Measurements from ENCODE around the gene DDX4. TPM values are rescaled to one million over a fixed set of nuclear protein-coding genes. Genes with fewer than 3 reads are reported as not detected.
A peak's percentile ranks its signal among the peaks of the same experiment; 100 is the strongest.
"Not testable (repeated sequence)": the region's sequence is repeated elsewhere in the genome, so short reads cannot be mapped to it uniquely, and the experiment has no call there.

Gene DDX4
- total RNA-seq, 2 donors from 2014 or later: 1.0 to 1.1 TPM

DNA sequence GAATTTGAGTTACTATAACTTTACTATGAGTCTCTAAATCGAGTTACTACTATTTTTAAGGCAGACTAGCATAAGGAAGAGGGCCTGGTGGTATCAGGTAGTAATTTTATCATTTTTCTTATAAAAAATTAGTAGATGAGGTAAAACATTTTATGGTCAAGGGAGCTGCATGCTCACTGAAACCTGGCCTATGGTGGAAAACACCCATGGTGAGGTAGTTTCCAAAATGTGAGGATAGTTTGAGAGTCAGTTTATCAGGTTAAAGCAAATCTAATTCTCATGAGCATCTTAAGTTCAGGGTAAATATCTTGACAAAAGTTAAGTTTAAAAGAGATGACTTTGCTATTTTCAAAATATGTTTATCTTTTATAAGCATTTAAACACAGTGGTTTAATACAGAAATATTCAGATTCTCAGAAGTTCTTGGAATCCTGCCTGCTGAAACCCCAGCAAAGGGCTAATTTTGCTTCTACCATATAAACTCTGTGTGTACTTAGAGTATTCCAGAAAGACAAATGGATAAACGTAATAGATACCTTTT, 10.0 kb downstream of the DDX4 start:
- no peak for ATAC-seq (replicated peaks in 1 of 2)
- peak overlapping the region; percentile 20 for H3K27ac Mint-ChIP-seq
- no peak overlapping the region for H3K4me3 Mint-ChIP-seq

DNA sequence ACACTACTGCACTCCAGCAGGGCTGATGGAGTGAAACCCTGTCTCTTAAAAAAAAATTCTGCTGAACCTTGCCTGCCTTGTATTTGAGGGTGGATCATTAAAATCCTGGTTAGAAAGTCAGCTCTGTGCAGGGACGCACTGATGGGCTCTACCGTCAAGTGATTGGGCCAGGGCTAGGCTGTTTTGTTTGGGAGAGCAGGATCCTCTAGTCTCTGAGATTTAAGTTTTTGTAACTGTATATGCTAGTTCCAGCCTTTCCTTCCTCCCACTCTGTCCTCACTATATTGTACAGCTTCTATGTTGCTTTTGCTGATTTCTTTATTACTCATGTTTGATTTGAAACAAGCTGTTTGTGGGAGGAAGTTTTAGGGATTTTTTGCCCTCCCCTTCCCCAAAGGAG, 11.5 kb downstream of the DDX4 start:
- ATAC-seq (replicated peaks in 1 of 2) (no peak), DNase-seq (no peak)
- Mint-ChIP-seq H3K4me3 (no peak overlapping the region), H3K27ac (no peak overlapping the region), H3K4me1 (ENCODE audit: low read depth) (peaks cover 5% of the 10 kb centered on the region), H3K9me3 (no peaks in the 10 kb centered on the region), H3K27me3 (ENCODE audit: low read depth) (peaks cover 6% of the 10 kb centered on the region), H3K36me3 (ENCODE audit: insufficient read depth in 2 of 2) (no peaks in the 10 kb centered on the region)

More for the DNA sequence above, 10.0 kb downstream of the DDX4 start:
- Mint-ChIP-seq H3K36me3 (ENCODE audit: insufficient read depth in 2 of 2) (no peaks in the 10 kb centered on the region), H3K4me1 (ENCODE audit: low read depth) (peaks cover 5% of the 10 kb centered on the region), H3K9me3 (no peaks in the 10 kb centered on the region), H3K27me3 (ENCODE audit: low read depth) (peaks cover 6% of the 10 kb centered on the region)
- DNase-seq: no peak

DNA sequence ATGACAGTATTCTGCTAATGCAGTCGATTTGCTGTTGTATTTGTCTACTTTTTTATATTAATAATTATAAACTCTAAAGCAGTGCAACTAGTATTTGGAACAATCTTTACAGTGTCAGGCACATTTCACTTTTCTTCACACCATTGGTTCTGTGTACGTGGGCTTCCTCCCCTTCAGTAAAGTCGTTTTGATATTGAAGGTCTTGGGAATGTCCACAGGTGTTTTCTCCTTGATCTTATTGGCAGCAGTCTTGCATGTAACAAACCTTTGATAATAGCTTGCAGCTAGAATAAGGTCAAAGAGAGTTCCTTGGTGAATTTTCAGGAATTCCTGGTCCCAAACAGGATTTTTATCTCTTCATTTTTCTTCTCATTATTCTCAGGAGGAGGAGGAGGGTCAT, 12.2 kb downstream of the DDX4 start:
- no peaks in the 10 kb centered on the region for H3K9me3 Mint-ChIP-seq
- DNase-seq: no peak
- peaks cover 5% of the 10 kb centered on the region for H3K4me1 Mint-ChIP-seq (ENCODE audit: low read depth)

DNA sequence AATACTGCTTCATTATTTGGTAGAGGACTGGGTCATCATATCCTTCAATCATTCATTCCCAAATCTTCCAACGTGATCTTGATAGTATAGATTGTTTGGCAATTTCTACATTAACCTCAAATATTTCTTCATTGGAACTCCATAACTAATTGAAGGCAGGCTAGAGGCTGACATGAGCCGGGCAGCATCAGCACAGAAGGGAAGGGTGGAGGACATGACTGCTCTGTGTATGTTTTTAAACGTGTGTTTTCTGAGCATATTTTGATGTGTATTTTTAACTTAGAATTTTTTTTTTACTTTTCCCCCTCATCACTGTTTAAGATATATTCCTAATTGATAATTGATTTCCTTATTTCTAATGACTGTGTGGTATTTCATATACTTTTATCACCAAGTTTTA, 12.6 kb downstream of the DDX4 start:
- H3K9me3 Mint-ChIP-seq: no peaks in the 10 kb centered on the region
- ATAC-seq (replicated peaks in 1 of 2): no peak
- H3K27me3 Mint-ChIP-seq (ENCODE audit: low read depth): peaks cover 13% of the 10 kb centered on the region
- H3K36me3 Mint-ChIP-seq (ENCODE audit: insufficient read depth in 2 of 2): no peaks in the 10 kb centered on the region
- peaks cover 5% of the 10 kb centered on the region for H3K4me1 Mint-ChIP-seq (ENCODE audit: low read depth)
- no peak for DNase-seq
- H3K4me3 Mint-ChIP-seq: no peak overlapping the region
- no peak overlapping the region for H3K27ac Mint-ChIP-seq

More for the DNA sequence above, 12.2 kb downstream of the DDX4 start:
- Mint-ChIP-seq H3K4me3 (no peak overlapping the region), H3K27me3 (ENCODE audit: low read depth) (peaks cover 9% of the 10 kb centered on the region), H3K27ac (no peak overlapping the region), H3K36me3 (ENCODE audit: insufficient read depth in 2 of 2) (no peaks in the 10 kb centered on the region)
- ATAC-seq (replicated peaks in 1 of 2): no peak

DNA sequence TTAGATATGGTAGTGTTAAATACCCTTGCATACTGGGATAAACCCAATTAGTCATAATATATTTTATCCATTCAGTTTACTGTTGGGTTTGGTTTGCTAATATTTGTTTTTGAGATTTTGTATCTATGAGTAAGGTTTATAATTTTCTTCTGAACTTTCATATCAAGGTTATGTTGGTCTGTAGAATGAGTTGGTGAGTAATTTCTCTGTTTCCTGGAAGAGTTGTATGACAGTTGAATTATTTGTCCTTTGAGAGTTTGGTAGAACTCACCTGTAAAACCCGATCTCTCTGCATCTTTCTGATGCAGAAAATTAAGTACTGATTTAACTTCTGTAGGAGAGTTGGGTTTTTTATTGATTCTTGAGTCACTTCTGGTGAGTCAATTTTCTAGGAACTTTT, 20.4 kb downstream of the DDX4 start:
- peaks cover 29% of the 10 kb centered on the region for H3K4me1 Mint-ChIP-seq (ENCODE audit: low read depth)
- H3K9me3 Mint-ChIP-seq: peaks cover 0 to 3% of the 10 kb centered on the region in 2 donors
- H3K27me3 Mint-ChIP-seq (ENCODE audit: low read depth): peaks cover 41% of the 10 kb centered on the region
- peak overlapping the region; percentile 83 for H3K27ac Mint-ChIP-seq
- ATAC-seq (replicated peaks in 1 of 2): peak; percentile 90 to 92
- peak overlapping the region; percentile 70 to 71 for H3K4me3 Mint-ChIP-seq
- no peak for DNase-seq
- peaks cover 0 to 2% of the 10 kb centered on the region in 2 donors for H3K36me3 Mint-ChIP-seq (ENCODE audit: insufficient read depth in 2 of 2)

DNA sequence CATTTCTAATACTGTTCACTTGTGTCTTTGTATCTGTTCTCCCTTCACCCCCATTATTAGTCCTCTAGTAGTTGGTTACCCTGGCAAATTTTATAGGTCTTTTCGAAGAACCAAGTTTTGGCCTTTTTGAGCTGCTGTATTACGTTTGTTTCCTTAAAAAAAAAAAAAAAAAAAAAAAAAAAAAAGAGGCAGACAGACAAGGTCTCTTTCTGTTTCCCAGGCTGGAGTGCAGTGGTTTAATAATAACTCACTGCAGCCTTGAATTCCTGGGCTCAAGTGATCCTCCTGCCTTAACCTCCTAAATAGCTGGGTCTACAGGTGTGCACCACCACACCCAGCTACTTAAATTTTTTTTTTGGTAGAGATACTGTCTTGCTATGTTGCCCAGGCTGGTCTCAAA, 20.9 kb downstream of the DDX4 start:
- Mint-ChIP-seq H3K27ac (peak overlapping the region; percentile 83), H3K9me3 (peaks cover 0 to 3% of the 10 kb centered on the region in 2 donors), H3K27me3 (ENCODE audit: low read depth) (peaks cover 44% of the 10 kb centered on the region), H3K4me3 (peak overlapping the region; percentile 70 to 71), H3K36me3 (ENCODE audit: insufficient read depth in 2 of 2) (peaks cover 0 to 2% of the 10 kb centered on the region in 2 donors), H3K4me1 (ENCODE audit: low read depth) (peaks cover 34% of the 10 kb centered on the region)
- DNase-seq (no peak), ATAC-seq (replicated peaks in 1 of 2) (no peak)

DNA sequence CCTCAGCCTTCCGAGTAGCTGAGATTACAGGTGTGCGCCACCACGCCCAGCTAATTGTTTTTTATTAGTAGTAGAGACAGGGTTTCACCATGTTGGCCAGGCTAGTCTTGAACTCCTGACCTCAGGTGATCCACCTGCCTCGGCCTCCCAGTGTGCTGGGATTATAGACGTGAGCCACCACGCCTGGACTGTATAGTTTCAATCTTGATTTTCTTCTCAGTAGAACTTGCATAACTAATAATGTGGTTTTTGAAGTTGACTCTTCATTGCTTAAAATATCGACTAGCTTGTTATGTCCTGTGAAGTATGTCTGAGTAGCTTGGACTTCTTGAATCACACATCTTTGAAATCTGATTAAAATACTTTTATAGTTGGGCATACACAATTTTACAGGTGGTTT, 23.9 kb downstream of the DDX4 start:
- H3K27me3 Mint-ChIP-seq (ENCODE audit: low read depth): peaks cover 31% of the 10 kb centered on the region
- H3K9me3 Mint-ChIP-seq; H3K4me3 Mint-ChIP-seq; ATAC-seq (replicated peaks in 1 of 2); H3K27ac Mint-ChIP-seq; H3K36me3 Mint-ChIP-seq (ENCODE audit: insufficient read depth in 2 of 2); DNase-seq: not testable (repeated sequence)
- peaks cover 42% of the 10 kb centered on the region for H3K4me1 Mint-ChIP-seq (ENCODE audit: low read depth)

DNA sequence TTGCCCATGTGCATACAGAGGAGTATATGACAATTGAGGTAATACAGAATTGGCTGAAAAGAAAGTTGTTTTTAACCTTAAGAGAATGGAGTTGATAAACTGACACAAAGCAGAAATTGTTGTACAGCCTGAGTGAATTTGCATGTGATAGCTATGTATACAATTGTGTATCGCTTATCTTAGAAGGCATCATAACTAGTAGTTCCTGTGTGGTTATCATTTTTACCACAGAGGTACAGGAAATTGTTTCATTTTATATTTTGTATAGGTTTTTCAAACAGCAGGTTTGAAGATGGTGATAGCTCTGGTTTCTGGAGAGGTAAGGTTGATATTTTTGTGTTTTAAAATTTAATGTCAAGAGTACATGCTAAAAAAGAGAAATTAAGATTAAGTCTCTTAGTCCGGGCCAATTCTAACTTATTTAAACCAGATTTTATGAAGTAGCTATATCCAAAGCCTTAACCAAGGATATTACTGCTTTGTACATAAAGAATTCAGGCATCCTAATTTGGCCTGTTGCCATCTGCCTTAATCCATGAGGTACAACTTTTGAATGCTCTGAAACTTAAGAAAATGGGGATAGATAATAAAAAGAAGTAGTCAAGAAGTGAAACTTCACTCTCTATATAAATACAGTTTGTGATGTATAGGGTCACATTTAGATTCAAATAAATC, 26.0 kb downstream of the DDX4 start:
- Mint-ChIP-seq H3K4me3 (peak overlapping the region; percentile 47 to 73), H3K9me3 (peaks cover 0 to 2% of the 10 kb centered on the region in 2 donors), H3K27me3 (ENCODE audit: low read depth) (peaks cover 30% of the 10 kb centered on the region), H3K4me1 (ENCODE audit: low read depth) (peaks cover 27% of the 10 kb centered on the region), H3K27ac (peak overlapping the region; percentile 16), H3K36me3 (ENCODE audit: insufficient read depth in 2 of 2) (no peaks in the 10 kb centered on the region)
- no peak for DNase-seq
- peak; percentile 91 to 92 for ATAC-seq (replicated peaks in 1 of 2)

DNA sequence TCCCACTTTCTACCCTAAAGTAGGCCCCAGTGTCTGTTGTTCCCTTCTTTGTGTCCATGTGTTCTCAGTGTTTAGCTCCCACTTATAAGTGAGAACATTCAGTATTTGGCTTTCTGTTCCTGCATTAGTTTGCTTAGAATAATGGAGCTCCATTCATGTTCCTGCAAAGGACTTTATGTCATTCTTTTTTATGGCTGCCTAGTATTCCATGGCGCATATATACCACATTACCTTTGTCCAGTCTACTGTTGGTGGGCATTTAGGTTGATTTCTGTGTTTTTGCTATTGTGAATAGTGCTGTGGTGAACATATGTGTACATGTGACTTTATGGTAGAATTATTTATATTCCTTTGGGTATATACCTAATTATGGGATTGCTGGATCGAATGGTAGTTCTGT, 30.4 kb downstream of the DDX4 start:
- Mint-ChIP-seq H3K9me3 (peaks cover 2% of the 10 kb centered on the region in 2 donors), H3K4me3 (no peak overlapping the region), H3K4me1 (ENCODE audit: low read depth) (peaks cover 39% of the 10 kb centered on the region), H3K27ac (no peak overlapping the region), H3K27me3 (ENCODE audit: low read depth) (peaks cover 13% of the 10 kb centered on the region), H3K36me3 (ENCODE audit: insufficient read depth in 2 of 2) (peaks cover 2 to 4% of the 10 kb centered on the region in 2 donors)
- DNase-seq (no peak), ATAC-seq (replicated peaks in 1 of 2) (no peak)

DNA sequence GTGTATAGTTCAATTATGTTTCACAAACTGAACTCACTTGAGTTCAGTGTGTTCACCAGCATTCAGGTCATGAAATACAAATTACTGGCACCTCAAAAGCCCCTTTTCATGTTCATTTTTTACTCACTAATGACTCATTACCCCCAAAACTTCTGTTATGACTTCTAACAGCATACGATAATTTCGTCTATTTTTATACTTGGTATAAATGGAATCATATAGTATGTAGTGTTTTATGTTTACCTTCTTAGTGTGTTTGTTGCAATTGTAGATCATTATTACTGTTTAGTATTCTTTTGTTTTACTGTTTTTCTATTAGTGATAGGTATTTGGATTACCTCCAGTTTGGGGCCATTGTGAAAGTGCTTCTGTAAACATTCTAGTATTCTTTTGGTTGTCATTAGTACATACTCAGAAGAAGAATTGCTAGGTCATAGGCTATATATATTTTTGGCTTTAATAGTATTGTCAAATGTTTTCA, 33.4 kb downstream of the DDX4 start:
- peaks cover 18% of the 10 kb centered on the region for H3K27me3 Mint-ChIP-seq (ENCODE audit: low read depth)
- peak overlapping the region; percentile 82 for H3K27ac Mint-ChIP-seq
- peak overlapping the region in 1 of 2 donors; percentile 79 for H3K4me3 Mint-ChIP-seq
- peaks cover 2% of the 10 kb centered on the region in 2 donors for H3K9me3 Mint-ChIP-seq
- peaks cover 27% of the 10 kb centered on the region for H3K4me1 Mint-ChIP-seq (ENCODE audit: low read depth)
- DNase-seq (peak in 1 of 2 donors; percentile 1), ATAC-seq (replicated peaks in 1 of 2) (peak; percentile 94 to 97)
- peaks cover 2 to 4% of the 10 kb centered on the region in 2 donors for H3K36me3 Mint-ChIP-seq (ENCODE audit: insufficient read depth in 2 of 2)

DNA sequence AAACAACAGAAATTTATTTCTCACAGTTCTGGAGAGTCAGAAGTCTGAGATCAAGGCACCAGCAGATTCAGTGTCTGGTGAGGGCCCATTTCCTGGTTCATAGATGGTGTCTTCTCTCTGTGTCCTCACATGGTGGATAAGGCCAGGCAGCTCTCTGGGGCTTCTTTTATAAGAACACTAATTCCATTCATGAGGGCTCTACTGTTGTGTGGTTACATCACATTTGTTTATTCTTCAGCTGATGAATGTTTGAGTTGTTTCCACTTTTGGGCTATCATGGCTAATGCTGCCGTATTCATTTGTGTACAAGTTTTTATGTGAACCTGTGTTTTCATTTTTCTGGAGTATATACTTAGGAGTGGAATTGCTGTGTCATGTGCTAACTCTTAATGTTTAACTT, 35.2 kb downstream of the DDX4 start:
- Mint-ChIP-seq H3K4me3 (no peak overlapping the region), H3K4me1 (ENCODE audit: low read depth) (peaks cover 27% of the 10 kb centered on the region), H3K36me3 (ENCODE audit: insufficient read depth in 2 of 2) (peaks cover 2 to 4% of the 10 kb centered on the region in 2 donors), H3K9me3 (peaks cover 2% of the 10 kb centered on the region in 2 donors), H3K27ac (no peak overlapping the region), H3K27me3 (ENCODE audit: low read depth) (peaks cover 33% of the 10 kb centered on the region)
- DNase-seq (no peak), ATAC-seq (replicated peaks in 1 of 2) (no peak)

DNA sequence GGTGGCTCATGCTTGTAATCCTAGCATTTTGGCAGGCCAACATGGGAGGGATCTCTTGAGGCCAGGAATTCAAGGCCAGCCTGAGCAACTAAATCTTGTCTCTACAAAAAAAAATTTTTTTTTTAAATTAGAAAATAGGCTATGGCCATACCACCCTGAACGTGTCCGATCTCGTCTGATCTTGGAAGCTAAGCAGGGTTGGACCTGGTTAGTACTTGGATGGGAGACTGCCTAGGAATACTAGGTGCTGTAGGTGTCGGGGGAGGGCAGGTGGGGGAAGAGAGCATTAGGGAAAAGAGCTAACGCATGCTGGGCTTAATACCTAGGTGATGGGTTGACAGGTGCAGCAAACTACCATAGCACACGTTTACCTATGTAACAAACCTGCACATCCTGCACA, 39.5 kb downstream of the DDX4 start:
- Mint-ChIP-seq H3K36me3 (ENCODE audit: insufficient read depth in 2 of 2) (no peaks in the 10 kb centered on the region), H3K4me3 (no peak overlapping the region), H3K27me3 (ENCODE audit: low read depth) (peaks cover 42% of the 10 kb centered on the region), H3K9me3 (no peaks in the 10 kb centered on the region), H3K4me1 (ENCODE audit: low read depth) (peaks cover 6% of the 10 kb centered on the region), H3K27ac (no peak overlapping the region)
- ATAC-seq (replicated peaks in 1 of 2) (no peak), DNase-seq (no peak)

DNA sequence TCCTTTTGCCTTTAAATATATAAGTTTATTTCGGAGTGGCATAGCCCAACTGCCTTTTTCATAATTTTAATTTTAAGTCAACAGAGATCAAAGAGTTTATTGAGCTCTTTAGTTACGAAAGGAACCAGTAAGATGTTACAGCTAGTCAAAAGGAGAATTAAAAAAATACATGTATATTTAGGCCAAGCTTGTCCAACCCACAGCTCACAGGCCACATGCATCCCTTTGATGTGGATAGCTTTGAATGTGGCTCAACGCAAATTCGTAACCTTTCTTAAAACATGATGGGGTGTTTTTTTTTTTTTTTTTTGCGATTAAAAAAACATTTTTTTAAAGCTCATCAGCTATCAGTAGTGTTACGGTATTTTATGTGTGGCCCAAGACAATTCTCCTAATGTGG, 63.1 kb downstream of the DDX4 start:
- no peak overlapping the region for H3K4me3 Mint-ChIP-seq
- peaks cover 3% of the 10 kb centered on the region for H3K27me3 Mint-ChIP-seq (ENCODE audit: low read depth)
- H3K27ac Mint-ChIP-seq: no peak overlapping the region
- no peaks in the 10 kb centered on the region for H3K36me3 Mint-ChIP-seq (ENCODE audit: insufficient read depth in 2 of 2)
- peaks cover 0 to under 1% of the 10 kb centered on the region in 2 donors for H3K9me3 Mint-ChIP-seq
- ATAC-seq (replicated peaks in 1 of 2): no peak
- no peaks in the 10 kb centered on the region for H3K4me1 Mint-ChIP-seq (ENCODE audit: low read depth)
- DNase-seq: no peak
